Sigmoid colon (tissue), 4 donors: ENCODE measurements around the gene GOLGA6A.

Source experiments
- EP300 ChIP-seq, 4 donors: sonication (generic); formaldehyde crosslinking; IDR thresholded peaks; one replicate each; pipeline ENCODE4 v1.6.1; 2017; ENCODE audit warnings: antibody characterized with exemption in 4 of 4
- POLR2A ChIP-seq, 2 donors: fragments of 450-650 bp; IDR thresholded peaks; one replicate each; pipeline ENCODE4 v1.6.1; 2016; ENCODE audit warnings: antibody characterized with exemption in 2 of 2, mild to moderate bottlenecking in 2 of 2, moderate library complexity in 2 of 2
- TF ChIP-seq, protein P1 (sequence below), 4 experiments: fragments of 450-650 bp in 3 of 4; fragments of 200-600 bp in 1 of 4; IDR thresholded peaks; one replicate each; pipeline ENCODE4 v1.5.1; 2016 to 2019; ENCODE audit warnings: antibody characterized with exemption in 4 of 4, mild to moderate bottlenecking in 3 of 4, moderate library complexity in 2 of 4

DNA sequence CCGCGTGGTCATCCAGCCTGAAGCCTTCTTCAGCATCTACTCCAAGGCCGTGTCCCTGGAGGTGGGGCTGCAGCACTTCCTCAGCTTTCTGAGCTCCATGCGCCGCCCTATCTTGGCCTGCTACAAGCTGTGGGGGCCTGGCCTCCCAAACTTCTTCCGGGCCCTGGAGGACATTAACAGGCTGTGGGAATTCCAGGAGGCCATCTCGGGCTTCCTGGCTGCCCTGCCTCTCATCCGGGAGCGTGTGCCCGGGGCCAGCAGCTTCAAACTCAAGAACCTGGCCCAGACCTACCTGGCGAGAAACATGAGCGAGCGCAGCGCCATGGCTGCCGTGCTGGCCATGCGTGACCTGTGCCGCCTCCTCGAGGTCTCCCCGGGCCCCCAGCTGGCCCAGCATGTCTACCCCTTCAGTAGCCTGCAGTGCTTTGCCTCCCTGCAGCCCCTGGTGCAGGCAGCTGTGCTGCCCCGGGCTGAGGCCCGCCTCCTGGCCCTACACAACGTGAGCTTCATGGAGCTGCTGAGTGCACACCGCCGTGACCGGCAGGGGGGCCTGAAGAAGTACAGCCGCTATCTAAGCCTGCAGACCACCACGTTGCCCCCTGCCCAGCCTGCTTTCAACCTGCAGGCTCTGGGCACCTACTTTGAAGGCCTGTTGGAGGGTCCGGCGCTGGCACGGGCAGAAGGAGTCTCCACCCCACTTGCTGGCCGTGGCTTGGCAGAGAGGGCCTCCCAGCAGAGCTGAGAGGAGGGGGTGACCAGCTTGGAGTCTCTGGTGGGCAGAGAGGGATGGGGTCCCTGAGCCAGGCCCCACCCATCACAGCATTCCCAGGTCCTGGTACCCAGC is 37.9 kb downstream of the GOLGA6A start:
- TF ChIP-seq, protein P1, sequence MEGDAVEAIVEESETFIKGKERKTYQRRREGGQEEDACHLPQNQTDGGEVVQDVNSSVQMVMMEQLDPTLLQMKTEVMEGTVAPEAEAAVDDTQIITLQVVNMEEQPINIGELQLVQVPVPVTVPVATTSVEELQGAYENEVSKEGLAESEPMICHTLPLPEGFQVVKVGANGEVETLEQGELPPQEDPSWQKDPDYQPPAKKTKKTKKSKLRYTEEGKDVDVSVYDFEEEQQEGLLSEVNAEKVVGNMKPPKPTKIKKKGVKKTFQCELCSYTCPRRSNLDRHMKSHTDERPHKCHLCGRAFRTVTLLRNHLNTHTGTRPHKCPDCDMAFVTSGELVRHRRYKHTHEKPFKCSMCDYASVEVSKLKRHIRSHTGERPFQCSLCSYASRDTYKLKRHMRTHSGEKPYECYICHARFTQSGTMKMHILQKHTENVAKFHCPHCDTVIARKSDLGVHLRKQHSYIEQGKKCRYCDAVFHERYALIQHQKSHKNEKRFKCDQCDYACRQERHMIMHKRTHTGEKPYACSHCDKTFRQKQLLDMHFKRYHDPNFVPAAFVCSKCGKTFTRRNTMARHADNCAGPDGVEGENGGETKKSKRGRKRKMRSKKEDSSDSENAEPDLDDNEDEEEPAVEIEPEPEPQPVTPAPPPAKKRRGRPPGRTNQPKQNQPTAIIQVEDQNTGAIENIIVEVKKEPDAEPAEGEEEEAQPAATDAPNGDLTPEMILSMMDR (IDR thresholded peaks at IDR 0.05) = no peak
- TF ChIP-seq POLR2A (IDR thresholded peaks at IDR 0.05) (no peak), EP300 (IDR thresholded peaks at IDR 0.05) (no peak)
